Progenitor cell of endocrine pancreas (in vitro differentiated cells): ENCODE results near the gene EXOC6B. TPM values are rescaled to one million over a fixed set of nuclear protein-coding genes. Genes with fewer than 3 reads are reported as not detected.

Source experiments
- DNase-seq: peaks from one replicate; pipeline ENCODE4 v3.0.0; 2021; ENCODE audit warnings: low spot score; ENCODE audit not compliant: unreplicated experiment
- H3K27ac Mint-ChIP-seq: 2 replicates; pipeline ENCODE4 v1.8.0; 2021; ENCODE audit warnings: mild to moderate bottlenecking, moderate library complexity, mixed read lengths
- H3K27me3 Mint-ChIP-seq: 2 replicates; pipeline ENCODE4 v1.8.0; 2021; ENCODE audit warnings: mixed read lengths
- H3K36me3 Mint-ChIP-seq: 2 replicates; pipeline ENCODE4 v1.8.0; 2022; ENCODE audit warnings: mixed read lengths; ENCODE audit not compliant: insufficient read depth
- H3K4me1 Mint-ChIP-seq: 2 replicates; pipeline ENCODE4 v1.8.0; 2021; ENCODE audit warnings: low read depth, mixed read lengths
- H3K4me3 Mint-ChIP-seq: 2 replicates; pipeline ENCODE4 v1.8.0; 2021; ENCODE audit warnings: low read depth, mild to moderate bottlenecking, moderate library complexity, mixed read lengths
- H3K9me3 Mint-ChIP-seq: 2 replicates; pipeline ENCODE4 v1.8.0; 2021; ENCODE audit warnings: low read depth, mixed read lengths
- CTCF ChIP-seq: fragments of 200-600 bp; sonication (generic); IDR thresholded peaks from one replicate; pipeline ENCODE4 v1.5.0; 2021; ENCODE audit warnings: antibody characterized with exemption, mild to moderate bottlenecking; ENCODE audit not compliant: unreplicated experiment
- total RNA-seq: library from RNA; stranded (reverse); gene quantifications from 2 replicates; pipeline ENCODE4 v1.2.1, GENCODE V29; 2021

EXOC6B gene
- total RNA-seq, 1 donor from 2014 or later, result 71.9 TPM

- H3K27ac Mint-ChIP-seq, result no peak overlapping the region
- TF ChIP-seq CTCF, result no peak
Measured at GRCh38 chr2:72126186-72127100, 699.4 kb downstream of the EXOC6B start.

More at GRCh38 chr2:72126186-72127100, 699.4 kb downstream of the EXOC6B start:
- no peaks in the 10 kb centered on the region for H3K36me3 Mint-ChIP-seq
- H3K9me3 Mint-ChIP-seq, result no peaks in the 10 kb centered on the region
- no peak overlapping the region for H3K4me3 Mint-ChIP-seq
- H3K27me3 Mint-ChIP-seq, result no peaks in the 10 kb centered on the region
- no peak for DNase-seq
- H3K4me1 Mint-ChIP-seq, result no peaks in the 10 kb centered on the region

Other genes starting within 250 kb of the EXOC6B start
- gene SPR, start 61.4 kb upstream of the EXOC6B start, total RNA-seq, result 24.2 and 25.5 TPM in 2 replicates
- 0.69 and 0.71 TPM in 2 replicates for gene EMX1, start 91.5 kb upstream of the EXOC6B start, total RNA-seq
- gene SFXN5, start 245.7 kb upstream of the EXOC6B start, total RNA-seq, result 33.1 and 36.0 TPM in 2 replicates